NCI-H526 treated with DMSO at 0.1 percent for 48 hours (cell line): ENCODE measurements around the gene TMOD1.
A peak's percentile ranks its signal among the peaks of the same experiment; 100 is the strongest.
"Not testable (repeated sequence)": the region's sequence is repeated elsewhere in the genome, so short reads cannot be mapped to it uniquely, and the experiment has no call there.

ENCODE experiments used
- DNase-seq: peaks from one replicate; lab custom pipeline; 2025; lab: John Stamatoyannopoulos, UW

The TMOD1 gene

DNA sequence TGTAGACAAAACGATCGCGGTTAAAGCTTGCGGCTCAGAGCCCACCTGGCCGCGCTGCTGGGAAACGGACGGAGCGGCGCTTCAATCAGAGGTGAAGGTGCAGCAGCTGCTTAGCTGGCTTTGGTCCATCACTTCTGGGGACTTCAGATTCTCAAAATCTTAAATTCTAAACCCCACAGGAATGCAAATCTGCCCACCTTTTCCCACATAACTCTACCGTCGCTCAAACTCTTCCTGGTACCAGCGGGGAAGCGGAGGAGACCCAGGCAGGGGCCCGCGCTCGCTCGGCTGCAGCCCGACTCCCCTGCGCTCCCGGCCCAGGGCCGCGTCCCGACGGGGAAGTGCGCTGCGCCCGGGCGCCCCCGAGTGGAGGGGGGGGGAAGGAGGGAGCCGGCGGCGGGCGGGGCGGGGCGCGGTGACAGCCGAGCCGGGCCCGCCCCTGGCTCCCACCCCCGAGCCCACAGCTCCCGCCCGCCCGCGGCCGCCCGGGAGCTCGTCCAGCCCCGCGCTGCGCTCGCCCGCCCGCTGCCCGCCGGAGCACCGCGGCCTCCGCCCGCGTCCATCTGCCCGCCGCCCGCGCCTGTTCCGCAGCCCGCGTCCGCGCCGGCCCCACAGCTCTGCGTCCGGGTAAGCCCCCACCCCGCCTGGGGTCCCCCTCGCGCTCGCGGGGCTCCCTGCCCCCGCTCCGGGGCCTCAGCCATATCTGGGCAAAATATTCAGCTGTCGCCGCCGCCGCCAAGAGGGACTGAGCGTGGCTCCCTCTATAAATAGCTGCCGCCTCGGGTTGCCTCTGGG is at the start of gene TMOD1:
TMOD1 (plus strand) TSS at position 490 of the 795 bp plus-strand sequence. CDS start 22,523 bp downstream, outside the sequence.
- DNase-seq, result peak; percentile 34

- not testable (repeated sequence) for DNase-seq
These were observed 47.9 kb upstream of the TMOD1 start for GRCh38 chr9:97453573-97453972.

- not testable (repeated sequence) for DNase-seq
These were observed 44.6 kb upstream of the TMOD1 start for GRCh38 chr9:97456841-97457240.

GRCh38 chr9:97459326-97459725 is 42.1 kb upstream of the TMOD1 start:
- DNase-seq, result no peak

DNA sequence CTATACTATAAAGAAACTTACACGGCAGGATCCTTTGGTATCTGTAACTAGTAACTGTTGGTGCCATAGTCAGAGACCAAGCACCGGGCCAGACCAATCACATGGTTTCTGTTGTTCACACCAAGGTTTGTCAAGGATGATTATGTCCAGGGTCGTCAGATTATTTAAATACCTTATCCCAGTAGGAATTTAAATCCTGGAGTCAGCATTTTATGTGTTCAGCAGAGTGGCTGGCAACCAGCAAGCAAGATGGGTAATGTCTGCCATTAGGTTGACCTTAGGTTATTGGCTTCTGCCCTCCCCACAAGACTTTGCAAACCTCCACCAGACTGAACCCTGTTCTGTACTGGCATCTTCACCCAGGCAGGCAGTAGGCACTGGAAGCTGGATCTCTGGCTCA is 39.3 kb upstream of the TMOD1 start:
- DNase-seq, result no peak

DNA sequence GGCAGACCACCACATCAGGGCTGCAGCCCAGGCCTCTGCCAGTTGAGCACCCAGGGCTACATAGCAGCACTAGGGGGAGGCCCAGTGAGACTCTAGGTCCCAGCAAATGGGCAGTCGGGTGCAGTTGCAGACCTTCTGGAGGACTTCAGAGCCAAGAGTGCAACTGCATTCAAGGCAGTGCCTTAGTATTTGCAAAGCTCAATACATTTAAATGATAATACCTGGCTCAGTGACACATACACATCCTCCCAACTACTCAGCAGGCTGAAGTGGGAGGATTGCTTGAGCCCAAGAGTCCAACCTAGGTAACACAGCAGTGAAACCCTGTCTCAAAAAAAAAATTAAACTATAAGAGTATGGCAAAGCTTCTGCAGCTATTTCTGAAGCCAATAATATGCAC is 38.6 kb upstream of the TMOD1 start:
- DNase-seq, result no peak

DNA sequence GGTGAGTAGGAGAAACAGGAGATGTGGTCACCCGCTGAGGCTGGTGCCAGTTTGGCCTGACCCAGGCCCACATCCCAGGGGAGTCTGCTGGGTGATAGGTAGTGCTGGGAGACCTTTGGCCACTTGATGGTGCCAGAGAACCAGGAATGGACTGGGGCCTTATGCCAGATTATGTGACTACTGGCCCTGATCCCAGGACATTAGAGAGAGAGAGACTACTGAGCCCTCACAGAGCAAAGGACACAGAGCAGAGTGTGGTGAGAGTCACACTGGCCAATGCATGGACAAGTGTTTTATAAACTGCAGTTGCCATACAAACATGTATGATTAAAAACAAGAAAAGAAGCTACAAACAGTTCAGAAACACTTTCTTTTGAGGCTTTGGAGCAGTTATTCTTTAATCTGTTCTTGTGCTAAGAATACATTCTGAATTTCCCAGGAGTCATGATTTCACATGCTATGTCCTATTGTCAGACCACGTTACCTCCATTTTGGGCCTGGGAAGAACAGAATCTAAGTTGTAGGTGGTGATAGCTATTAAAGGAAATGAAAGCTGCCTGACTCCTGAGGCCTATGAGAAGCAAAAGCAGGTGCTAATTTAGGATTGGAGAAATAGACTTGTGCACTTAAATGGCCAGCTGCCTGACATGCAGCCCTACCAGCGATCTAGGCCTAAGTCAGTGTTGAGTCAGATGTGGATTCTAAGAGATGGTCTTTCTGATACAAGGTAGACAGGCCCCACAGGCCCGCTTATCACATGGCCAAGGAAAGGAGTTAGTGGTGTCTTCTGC is 32.6 kb upstream of the TMOD1 start:
- no peak for DNase-seq

GRCh38 chr9:97470076-97470475 is 31.4 kb upstream of the TMOD1 start:
- no peak for DNase-seq

DNA sequence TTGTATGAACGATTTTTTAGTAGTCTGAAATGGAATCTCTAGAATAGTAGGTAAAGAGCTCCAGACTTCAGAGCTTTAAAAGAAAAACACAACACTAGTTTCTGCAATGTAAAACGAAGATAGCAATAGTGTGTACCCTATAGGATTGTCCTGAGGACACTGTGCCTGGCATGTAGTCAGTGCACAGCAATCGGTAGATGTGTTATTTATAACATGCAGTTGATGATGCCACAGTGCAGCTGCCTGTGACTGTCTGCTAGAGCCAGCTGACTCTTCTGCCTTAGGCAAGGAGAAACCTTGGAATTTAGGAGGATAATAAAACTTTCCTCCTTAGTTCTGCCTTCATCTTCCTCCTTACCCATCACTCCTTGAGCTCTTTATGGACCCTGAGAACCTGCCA is 27.7 kb upstream of the TMOD1 start:
- no peak for DNase-seq

DNA sequence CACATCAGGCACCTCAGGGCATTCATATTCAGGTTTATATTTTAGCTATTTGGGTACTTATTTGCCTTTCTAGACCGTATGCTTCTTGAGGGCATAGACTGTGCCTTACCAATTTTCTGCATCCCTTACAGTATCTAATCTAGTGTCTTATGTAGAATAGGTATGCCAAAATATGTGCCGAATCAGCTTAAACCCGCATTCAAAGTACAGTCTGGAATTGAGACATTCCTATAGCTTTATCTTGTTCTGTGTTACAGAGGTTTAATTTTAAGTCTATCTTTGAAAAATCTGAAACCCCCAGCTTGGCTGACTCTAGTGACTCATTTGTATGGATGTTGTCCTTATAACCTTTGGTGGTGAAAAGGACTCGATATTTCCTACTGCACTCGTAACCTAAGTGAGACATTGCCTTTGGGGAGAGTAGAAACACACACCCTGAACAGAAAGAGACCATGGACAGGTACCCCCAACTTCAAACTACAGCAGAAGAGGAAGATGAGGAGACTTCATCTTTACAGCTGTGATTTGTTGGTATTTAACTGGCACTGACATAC is 27.0 kb upstream of the TMOD1 start:
- no peak for DNase-seq

DNA sequence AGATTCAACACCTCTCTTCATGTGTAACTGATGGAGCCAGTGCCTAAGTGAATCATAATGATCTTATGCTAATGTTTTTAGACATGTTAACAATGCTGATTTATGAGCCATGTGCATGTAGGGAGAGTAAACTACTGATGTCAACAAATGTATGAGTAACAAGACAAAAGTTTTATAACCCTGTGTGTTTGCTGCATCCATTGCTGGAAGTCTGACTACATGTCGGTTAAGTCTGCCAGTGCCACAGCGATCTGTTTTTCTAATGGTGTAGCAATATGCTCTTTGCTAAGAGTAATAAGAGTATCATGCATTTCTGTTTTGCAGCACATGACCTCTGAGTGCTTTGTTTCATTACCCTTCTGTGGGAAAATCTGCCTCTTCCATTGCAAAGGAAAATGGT is 26.4 kb upstream of the TMOD1 start:
- DNase-seq, result no peak

DNA sequence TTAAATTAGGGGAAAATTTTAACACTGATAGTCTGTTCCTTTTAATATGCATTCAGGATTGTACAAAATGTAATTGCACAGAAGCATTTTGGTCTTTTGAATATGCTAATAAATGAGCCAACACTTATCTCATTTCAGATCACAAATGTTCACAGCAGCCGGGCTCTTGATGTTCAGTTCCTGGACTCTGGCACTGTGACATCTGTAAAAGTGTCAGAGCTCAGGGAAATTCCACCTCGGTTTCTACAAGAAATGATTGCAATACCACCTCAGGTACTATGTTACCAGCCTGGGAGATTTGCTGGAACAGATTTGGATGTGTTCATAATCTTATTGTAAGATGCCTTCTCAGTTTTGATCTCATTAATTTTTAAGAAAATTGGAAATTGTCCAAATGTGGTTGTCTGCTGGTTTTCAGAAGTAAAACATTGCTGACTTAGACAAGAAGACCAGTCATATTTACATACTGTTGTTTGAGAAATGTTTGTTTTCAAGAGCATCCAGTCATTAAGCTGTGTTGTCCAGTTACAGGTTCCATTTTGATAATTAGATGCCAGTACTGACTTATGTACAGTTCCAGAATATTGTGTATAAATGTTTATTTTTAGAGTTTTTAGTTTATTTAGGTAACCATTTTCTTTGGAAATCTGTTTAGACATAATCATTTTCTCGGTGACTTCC is 23.0 kb upstream of the TMOD1 start:
- no peak for DNase-seq

DNA sequence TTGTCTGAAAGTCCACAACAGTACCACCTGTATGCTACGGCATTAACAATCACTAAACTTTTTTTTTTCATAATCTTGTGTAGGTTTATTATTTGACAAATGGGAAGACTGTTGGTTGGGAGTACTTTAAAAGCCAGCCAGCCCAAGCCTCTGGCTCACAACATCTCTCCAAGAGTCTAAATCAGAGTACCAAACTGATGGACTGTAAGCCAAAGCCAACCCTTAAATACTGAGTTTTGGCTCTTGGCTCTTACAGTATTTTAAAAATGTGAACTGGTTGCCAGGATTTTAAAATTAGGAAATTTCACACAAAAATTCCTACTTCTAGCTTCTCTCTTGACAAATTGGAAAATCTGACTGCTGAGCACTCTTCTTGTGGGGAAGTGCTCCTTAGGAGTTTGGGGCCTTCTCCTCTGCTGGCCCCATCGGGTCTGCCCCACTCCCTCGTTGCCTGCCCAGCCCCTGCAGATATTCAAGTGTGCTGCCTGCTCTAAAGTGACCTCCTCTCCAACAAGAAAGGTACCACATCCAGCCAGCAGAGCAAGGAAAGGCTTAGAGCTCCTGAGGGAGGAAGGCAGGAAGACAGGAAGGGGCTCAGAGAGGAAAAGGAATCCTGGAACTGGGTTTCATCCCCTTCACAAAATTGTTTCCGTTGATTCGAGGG is 21.8 kb upstream of the TMOD1 start:
- no peak for DNase-seq

- DNase-seq, result no peak
These were observed 21.3 kb upstream of the TMOD1 start for GRCh38 chr9:97480174-97480573.

GRCh38 chr9:97480749-97481148 is 20.7 kb upstream of the TMOD1 start:
- no peak for DNase-seq

DNA sequence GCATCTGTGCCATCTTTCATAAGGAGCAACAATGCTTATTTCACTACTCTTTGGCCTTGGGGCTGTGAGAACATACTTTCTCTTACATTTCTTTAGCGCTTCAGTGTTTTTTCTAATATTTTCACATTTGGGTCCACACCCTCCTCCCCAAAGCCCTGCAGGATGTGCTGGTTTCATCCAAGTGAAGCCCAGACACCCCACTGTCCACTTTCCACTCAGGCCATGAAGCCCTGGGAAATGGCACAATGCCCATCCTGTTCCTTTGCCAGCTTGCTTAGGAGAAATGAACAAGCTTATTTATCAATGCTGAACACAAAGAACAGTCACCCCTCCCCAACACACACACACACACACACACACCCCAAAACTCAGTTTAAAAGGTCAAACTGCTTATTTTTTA is 17.3 kb upstream of the TMOD1 start:
- DNase-seq, result no peak

DNA sequence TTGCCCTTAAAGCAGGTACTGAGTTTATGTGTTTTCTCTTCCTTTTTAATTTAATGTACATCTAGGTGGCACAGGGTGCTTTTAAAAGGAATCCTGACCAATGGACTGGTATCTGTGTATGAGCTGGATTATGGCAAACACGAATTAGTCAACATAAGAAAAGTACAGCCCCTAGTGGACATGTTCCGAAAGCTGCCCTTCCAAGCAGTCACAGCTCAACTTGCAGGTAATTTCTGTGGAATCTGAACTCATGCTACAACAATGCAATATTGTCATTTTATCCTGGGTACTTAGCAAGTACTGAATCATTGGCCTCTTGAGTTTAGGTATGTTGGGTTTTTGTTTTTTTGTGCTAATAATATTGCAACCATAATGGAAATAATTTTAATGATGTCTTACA is 14.4 kb upstream of the TMOD1 start:
- no peak for DNase-seq

- no peak for DNase-seq
These were observed 13.6 kb upstream of the TMOD1 start for GRCh38 chr9:97487861-97488260.

DNA sequence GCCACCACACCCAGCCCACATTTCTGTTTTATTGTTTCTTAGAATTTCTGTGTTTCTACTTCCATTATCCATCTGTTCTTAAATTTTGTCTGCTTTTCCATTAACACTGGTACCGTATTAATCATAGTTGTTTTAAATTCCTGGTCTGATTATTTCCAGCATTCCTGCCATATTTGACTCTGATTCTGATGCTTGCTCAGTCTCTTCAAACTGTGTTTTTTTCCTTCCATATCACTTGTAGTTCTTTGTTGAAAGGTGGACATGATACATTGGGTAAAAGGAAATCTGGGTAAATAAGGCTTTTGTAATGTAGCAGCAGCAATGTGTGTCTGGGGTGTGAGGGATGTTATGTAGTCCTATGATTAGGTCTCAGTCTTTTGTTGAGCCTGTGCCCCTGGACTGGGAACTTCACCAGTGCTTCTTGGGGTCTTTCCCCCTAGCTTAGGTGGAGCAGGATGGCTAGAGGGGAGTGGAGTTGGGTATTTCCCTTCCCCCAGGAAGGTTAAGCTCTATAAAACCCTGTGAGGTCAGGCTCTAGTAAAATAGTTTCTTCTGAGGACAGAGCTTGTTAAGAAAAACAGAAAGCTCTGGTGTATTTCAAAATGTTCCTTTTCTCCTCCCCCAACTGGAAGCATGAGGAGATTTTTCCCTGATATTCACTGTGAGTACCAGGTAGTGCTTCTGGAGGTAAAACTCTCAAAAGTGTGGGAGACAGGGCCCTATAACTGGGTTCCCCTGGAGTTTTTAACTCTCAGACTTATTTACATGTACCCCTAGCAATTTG is 10.1 kb upstream of the TMOD1 start:
- DNase-seq, result no peak

GRCh38 chr9:97497558-97498375 is 3.7 kb upstream of the TMOD1 start:
- DNase-seq, result not testable (repeated sequence)
